HG03558 (cell line): ENCODE results near the gene HOXA6.

Source experiments
- ATAC-seq: cut with Tn5 transposase; IDR thresholded peaks from one replicate; pipeline ENCODE4 v1.9.1; 2021; ENCODE audit warnings: moderate number of reproducible peaks; ENCODE audit not compliant: unreplicated experiment; ENCODE audit errors: extremely low read depth

Gene HOXA6

GRCh38 chr7:27141923-27142579 lies 5.5 kb downstream of the HOXA6 start:
- no peak for ATAC-seq

GRCh38 chr7:27141137-27141922 lies 6.2 kb downstream of the HOXA6 start:
- ATAC-seq: no peak

- no peak for ATAC-seq
These were observed 7.3 kb downstream of the HOXA6 start for GRCh38 chr7:27140126-27140857.

GRCh38 chr7:27139334-27140125 lies 8.0 kb downstream of the HOXA6 start:
- ATAC-seq: no peak

- ATAC-seq: no peak
These were observed 8.6 kb downstream of the HOXA6 start for GRCh38 chr7:27138985-27139333.

DNA sequence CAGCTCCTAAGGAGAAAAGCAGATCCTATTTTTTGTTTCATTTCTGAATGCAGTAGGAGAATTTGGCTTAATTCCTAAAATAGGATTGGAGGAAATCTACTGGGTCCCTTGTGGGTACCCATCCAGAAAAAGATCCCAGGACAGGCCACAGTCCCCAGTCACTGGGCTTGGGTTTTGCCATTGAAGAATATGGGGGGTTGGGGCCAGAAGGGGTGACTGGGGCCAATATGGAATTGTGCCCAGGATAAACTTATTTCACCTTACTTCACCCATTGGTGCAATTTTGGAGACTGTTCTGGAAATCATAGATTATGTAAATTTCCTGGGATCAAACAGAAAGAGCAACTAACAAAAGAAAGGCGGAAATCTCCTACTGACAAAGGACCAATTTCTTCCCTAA lies 9.1 kb downstream of the HOXA6 start:
- no peak for ATAC-seq

- no peak for ATAC-seq
These were observed 9.8 kb downstream of the HOXA6 start for GRCh38 chr7:27137640-27138315.

GRCh38 chr7:27134392-27134791 lies 13.2 kb downstream of the HOXA6 start:
- no peak for ATAC-seq

DNA sequence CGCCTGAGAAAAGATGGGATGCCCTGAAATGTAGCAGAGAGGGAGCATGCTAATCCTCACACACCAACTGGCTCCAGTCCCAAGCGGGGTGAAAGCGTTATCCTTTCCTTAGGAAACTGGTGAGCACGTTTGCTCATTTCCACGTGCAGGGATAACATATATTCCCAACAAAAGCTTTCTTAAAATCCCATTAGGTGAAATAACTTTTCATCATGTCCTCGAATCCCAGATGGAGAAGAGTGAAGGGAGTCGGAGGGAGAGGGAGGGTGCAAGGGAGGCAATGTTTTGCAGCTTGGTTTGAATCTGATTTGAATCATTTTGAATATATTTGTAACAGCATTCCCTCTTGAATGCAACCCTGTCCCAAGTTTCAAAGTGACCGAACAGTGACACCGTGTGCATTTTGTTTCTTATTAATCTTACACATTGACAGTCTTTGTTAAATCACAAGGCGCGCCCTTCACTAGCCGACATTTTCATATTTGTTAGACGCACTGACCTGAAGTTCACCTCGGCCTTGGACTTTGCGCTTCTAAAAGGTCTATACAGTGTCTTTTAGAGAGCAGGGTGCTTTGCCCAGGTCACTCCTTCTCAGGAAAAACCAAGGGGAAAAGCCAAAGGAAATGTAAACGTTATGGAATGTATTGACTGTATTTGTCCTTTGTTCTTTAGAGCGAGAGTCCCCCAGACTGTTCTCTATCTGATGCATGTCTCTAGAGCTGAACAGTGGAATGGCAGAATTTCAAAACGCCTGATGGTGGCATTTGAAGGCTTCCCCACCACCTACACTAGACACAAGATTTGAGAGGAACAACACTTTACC lies 14.0 kb downstream of the HOXA6 start:
- no peak for ATAC-seq

GRCh38 chr7:27132978-27133377 lies 14.6 kb downstream of the HOXA6 start:
- no peak for ATAC-seq

DNA sequence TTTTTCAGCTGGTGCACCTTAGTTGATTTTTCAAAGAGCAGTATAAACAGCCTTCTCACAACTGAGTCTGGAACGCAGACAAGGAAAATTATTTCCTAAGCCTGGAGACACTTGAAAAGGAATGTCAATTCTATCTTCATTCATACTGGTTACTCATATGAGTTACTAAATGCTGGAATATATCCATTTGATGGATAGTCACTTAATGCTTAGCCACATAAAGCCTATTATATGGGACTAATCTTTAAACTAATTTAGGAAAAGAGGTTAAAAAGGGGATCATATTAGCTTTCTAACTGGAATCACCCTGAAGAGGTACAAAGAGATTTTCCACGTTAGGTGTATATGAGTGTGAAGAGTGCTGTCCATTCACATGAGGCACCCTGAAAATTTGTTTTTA lies 15.4 kb downstream of the HOXA6 start:
- ATAC-seq: no peak

DNA sequence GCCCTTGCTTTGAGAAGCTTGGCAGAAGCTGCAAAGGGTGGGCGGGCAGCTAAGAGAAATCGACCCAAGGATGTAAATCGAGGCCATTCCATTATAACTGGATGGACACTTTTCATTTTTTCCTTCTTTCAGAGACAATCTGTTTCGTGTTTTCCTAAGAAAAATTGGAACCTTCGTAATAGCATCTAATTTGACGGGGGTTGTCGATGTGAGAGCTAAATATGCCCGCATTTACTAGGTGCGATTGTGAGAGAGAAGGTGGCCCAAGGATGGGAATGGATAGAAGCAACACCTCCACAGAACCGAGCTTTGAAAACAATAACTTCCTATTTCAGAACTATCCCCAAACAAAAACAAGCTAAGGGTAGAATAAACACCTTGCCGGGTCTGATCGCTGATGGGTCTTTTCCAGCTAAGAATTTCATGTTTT lies 16.2 kb downstream of the HOXA6 start:
- ATAC-seq: no peak

GRCh38 chr7:27130540-27131389 lies 16.8 kb downstream of the HOXA6 start, which contains the start of gene HOXA4:
TSS of gene HOXA4 (minus strand) at chr7:27130757. CDS start at chr7:27130733, 24 bp downstream.
- ATAC-seq: no peak

GRCh38 chr7:27129729-27130539 lies 17.6 kb downstream of the HOXA6 start:
- ATAC-seq: no peak

DNA sequence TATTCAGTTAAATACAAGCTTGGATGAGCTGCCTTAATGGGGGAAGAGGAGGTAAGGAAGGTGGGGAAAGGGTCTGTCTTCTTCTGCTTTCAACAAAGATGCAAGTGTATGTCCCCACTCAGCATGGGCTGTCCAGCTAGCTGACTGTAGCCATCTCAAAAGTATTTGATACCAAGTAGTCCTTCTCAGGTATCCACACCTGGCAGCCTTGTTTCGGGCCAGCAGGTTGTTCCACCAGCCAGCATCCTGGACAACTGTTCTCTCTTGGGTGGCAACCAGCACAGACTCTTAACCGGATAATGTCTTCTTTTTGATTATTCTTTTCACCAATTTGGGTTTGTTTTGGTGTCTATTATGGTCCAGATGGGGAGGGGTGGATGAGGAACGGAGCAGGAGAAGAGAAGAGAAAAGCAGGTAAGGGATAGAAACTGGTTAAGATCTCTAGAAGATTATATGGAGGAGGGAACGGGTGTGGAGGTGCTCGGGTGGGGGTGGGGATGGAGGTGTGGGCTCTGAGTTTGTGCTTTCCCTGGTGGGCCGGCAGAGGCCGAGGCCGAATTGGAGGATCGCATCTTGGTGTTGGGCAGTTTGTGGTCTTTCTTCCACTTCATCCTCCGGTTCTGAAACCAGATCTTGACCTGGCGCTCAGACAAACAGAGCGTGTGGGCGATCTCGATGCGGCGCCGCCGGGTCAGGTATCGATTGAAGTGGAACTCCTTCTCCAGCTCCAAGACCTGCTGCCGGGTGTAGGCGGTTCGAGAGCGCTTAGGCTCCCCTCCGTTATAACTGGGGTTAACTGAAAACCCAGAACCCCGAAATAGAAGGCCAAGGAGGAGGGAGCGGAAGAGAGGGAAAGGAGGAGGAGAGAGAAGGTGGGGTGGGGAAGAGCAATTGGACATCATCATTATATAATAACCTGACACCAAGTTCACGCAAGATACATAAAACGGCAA lies 18.5 kb downstream of the HOXA6 start:
- ATAC-seq: no peak

DNA sequence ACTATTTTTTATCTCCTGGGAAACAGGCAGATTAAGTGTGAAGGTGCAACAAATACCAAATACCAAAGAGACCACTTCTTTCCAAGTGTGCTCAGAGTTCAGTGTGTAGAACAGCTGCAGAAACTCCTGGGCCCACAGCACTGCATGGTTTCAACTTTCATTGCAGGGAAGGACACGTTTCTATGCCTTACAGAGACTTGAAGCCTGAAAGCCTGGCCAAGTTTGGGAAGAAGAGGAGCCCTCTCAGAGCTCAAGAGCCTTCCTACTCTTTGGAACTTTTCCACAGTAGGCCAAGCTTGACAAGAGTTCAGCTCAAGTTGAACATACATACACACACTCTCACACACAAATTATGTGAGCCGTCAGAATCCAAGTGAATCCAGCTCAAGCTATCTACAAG lies 19.5 kb downstream of the HOXA6 start:
- no peak for ATAC-seq
